DND-41 (cell line): ENCODE results near the gene MUC21.

ENCODE experiments used
- ATAC-seq: fragments of 200-7000 bp; cut with Tn5 transposase; 3 replicates; pipeline ENCODE4 v1.9.1; 2021; ENCODE audit warnings: low read depth; ENCODE audit not compliant: insufficient read depth
- DNase-seq: peaks from one replicate; pipeline ENCODE4 v3.0.0-alpha.2; 2020
- H2AFZ ChIP-seq: 2 replicates; pipeline ENCODE4 v1.6.0; 2012; ENCODE audit warnings: low read depth, low read length
- H3K27ac ChIP-seq: 2 replicates; pipeline ENCODE4 v1.5.1; 2012; ENCODE audit warnings: low read length, inconsistent platforms
- H3K27me3 ChIP-seq: fragments of 200-600 bp; sonication (generic); 2 replicates; pipeline ENCODE4 v1.6.0; 2012; ENCODE audit warnings: low read length, mild to moderate bottlenecking, inconsistent platforms; ENCODE audit not compliant: insufficient read depth, poor library complexity
- H3K36me3 ChIP-seq: 2 replicates; pipeline ENCODE4 v1.5.1; 2012; ENCODE audit warnings: low read length, inconsistent platforms; ENCODE audit not compliant: insufficient read depth
- H3K4me1 ChIP-seq: 2 replicates; pipeline ENCODE4 v1.5.1; 2012; ENCODE audit warnings: mild to moderate bottlenecking, low read length; ENCODE audit not compliant: insufficient read depth
- H3K4me2 ChIP-seq: 2 replicates; pipeline ENCODE4 v1.6.0; 2012; ENCODE audit warnings: mild to moderate bottlenecking, moderate library complexity, low read length, inconsistent platforms; ENCODE audit not compliant: insufficient read depth
- H3K4me3 ChIP-seq, 2 experiments: fragments of 200-600 bp in 1 of 2; shearing (Covaris generic) in 1 of 2; 2 replicates each; pipeline ENCODE4 v1.5.1; 2012 to 2016; ENCODE audit warnings: inconsistent platforms in 2 of 2, low read length in 2 of 2, mild to moderate bottlenecking in 2 of 2, low read depth in 1 of 2, moderate library complexity in 1 of 2
- H3K79me2 ChIP-seq: 2 replicates; pipeline ENCODE4 v1.6.0; 2012; ENCODE audit warnings: low read length, inconsistent platforms; ENCODE audit not compliant: insufficient read depth
- H3K9ac ChIP-seq: 2 replicates; pipeline ENCODE4 v1.6.0; 2012; ENCODE audit warnings: low read depth, mild to moderate bottlenecking, inconsistent platforms, low read length, moderate library complexity
- H3K9me3 ChIP-seq: 2 replicates; pipeline ENCODE4 v1.5.1; 2012; ENCODE audit warnings: low read length, moderate library complexity, mild to moderate bottlenecking, inconsistent platforms; ENCODE audit not compliant: insufficient read depth, severe bottlenecking
- H4K20me1 ChIP-seq: 2 replicates; pipeline ENCODE4 v1.6.0; 2012; ENCODE audit warnings: low read length; ENCODE audit not compliant: insufficient read depth
- CTCF ChIP-seq: IDR thresholded peaks from 2 replicates; pipeline ENCODE4 v1.5.1; 2012; ENCODE audit warnings: borderline replicate concordance, low read length, moderate library complexity, mild to moderate bottlenecking; ENCODE audit not compliant: poor library complexity, severe bottlenecking; ENCODE audit errors: extremely low read depth
- EZH2 ChIP-seq: IDR thresholded peaks from 3 replicates; pipeline ENCODE4 v1.6.1; 2012; ENCODE audit warnings: borderline replicate concordance, low read depth, mild to moderate bottlenecking, moderate library complexity, low read length, inconsistent platforms; ENCODE audit not compliant: severe bottlenecking

The MUC21 gene

GRCh38 chr6:31038559-31038958, 55.0 kb downstream of the MUC21 start:
- Histone ChIP-seq H3K4me3 (no peak overlapping the region), H3K36me3 (no peaks in the 10 kb centered on the region), H3K4me2 (no peak overlapping the region), H3K4me1 (no peaks in the 10 kb centered on the region), H3K27ac (no peak overlapping the region), H3K27me3 (peaks cover 15% of the 10 kb centered on the region), H3K79me2 (no peaks in the 10 kb centered on the region), H3K9me3 (no peaks in the 10 kb centered on the region), H3K9ac (no peak overlapping the region), H4K20me1 (no peaks in the 10 kb centered on the region; the same call in 1 of the 2 replicates), H2AFZ (no peak overlapping the region)
- ATAC-seq (no peak), DNase-seq (no peak)
- TF ChIP-seq EZH2 (no peak), CTCF (no peak)
